Tibial artery (tissue), 4 donors: Measurements from ENCODE around the gene DNAJC22.

Source experiments
- DNase-seq, 2 donors: peaks; one replicate each; pipeline ENCODE4 v3.0.0-alpha.2; 2019
- H3K27ac ChIP-seq, 2 donors: fragments of 200-600 bp; sonication (generic) in 1 of 2; 1 replicate in 1 of 2; 2 replicates in 1 of 2; pipeline ENCODE4 v1.5.1; 2018 to 2019; ENCODE audit warnings: mild to moderate bottlenecking in 1 of 2
- H3K27me3 ChIP-seq, 2 donors: fragments of 200-600 bp; sonication (generic) in 1 of 2; one replicate each; pipeline versions ENCODE4 v1.5.1 to v1.6.0; 2016 to 2019
- H3K36me3 ChIP-seq, 3 donors: fragments of 200-600 bp; sonication (generic) in 2 of 3; one replicate each; pipeline ENCODE4 v1.5.1; 2016 to 2019; ENCODE audit warnings: mild to moderate bottlenecking in 2 of 3
- H3K4me1 ChIP-seq, 4 donors: fragments of 200-600 bp; sonication (generic) in 2 of 4; 1 replicate in 3 of 4; 2 replicates in 1 of 4; pipeline ENCODE4 v1.5.1; 2016 to 2019
- H3K4me3 ChIP-seq, 2 donors: fragments of 200-600 bp; sonication (generic) in 1 of 2; 1 replicate in 1 of 2; 2 replicates in 1 of 2; pipeline ENCODE4 v1.5.1; 2018 to 2019; ENCODE audit warnings: mild to moderate bottlenecking in 2 of 2
- H3K9me3 ChIP-seq, 3 donors: fragments of 200-600 bp; sonication (generic) in 1 of 3; one replicate each; pipeline ENCODE4 v1.5.1; 2016 to 2019
- intact Hi-C: fragments of 100-400 bp; cut with DNase I; formaldehyde crosslinking; loops from one replicate; pipeline ENCODE4 v1.15.0; 2023; ENCODE audit warnings: low total_unique reads
- TF ChIP-seq, protein P1 (sequence below), 2 experiments: fragments of 200-600 bp in 1 of 2; fragments of 450-650 bp in 1 of 2; IDR thresholded peaks; one replicate each; pipeline ENCODE4 v1.5.1; 2017 to 2019; ENCODE audit warnings: antibody characterized with exemption in 2 of 2, mild to moderate bottlenecking in 1 of 2, moderate library complexity in 1 of 2

Gene DNAJC22

GRCh38 chr12:49389387-49389703 lies 42.7 kb downstream of the DNAJC22 start:
- Histone ChIP-seq H3K27ac (no peak overlapping the region), H3K4me1 (no peaks in the 10 kb centered on the region), H3K36me3 (no peaks in the 10 kb centered on the region), H3K9me3 (no peaks in the 10 kb centered on the region), H3K27me3 (no peaks in the 10 kb centered on the region), H3K4me3 (no peak overlapping the region)
- TF ChIP-seq, protein P1, sequence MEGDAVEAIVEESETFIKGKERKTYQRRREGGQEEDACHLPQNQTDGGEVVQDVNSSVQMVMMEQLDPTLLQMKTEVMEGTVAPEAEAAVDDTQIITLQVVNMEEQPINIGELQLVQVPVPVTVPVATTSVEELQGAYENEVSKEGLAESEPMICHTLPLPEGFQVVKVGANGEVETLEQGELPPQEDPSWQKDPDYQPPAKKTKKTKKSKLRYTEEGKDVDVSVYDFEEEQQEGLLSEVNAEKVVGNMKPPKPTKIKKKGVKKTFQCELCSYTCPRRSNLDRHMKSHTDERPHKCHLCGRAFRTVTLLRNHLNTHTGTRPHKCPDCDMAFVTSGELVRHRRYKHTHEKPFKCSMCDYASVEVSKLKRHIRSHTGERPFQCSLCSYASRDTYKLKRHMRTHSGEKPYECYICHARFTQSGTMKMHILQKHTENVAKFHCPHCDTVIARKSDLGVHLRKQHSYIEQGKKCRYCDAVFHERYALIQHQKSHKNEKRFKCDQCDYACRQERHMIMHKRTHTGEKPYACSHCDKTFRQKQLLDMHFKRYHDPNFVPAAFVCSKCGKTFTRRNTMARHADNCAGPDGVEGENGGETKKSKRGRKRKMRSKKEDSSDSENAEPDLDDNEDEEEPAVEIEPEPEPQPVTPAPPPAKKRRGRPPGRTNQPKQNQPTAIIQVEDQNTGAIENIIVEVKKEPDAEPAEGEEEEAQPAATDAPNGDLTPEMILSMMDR (IDR thresholded peaks at IDR 0.05), result no peak
- no peak for DNase-seq
- intact Hi-C loops, result no loop called here

- Histone ChIP-seq H3K9me3 (no peaks in the 10 kb centered on the region), H3K36me3 (no peaks in the 10 kb centered on the region), H3K4me1 (no peaks in the 10 kb centered on the region), H3K4me3 (no peak overlapping the region), H3K27me3 (no peaks in the 10 kb centered on the region), H3K27ac (no peak overlapping the region)
- intact Hi-C loops, result no loop called here
- no peak for DNase-seq
- TF ChIP-seq, protein P1 (IDR thresholded peaks at IDR 0.05), result no peak
Measured at GRCh38 chr12:49397000-49397399, 50.3 kb downstream of the DNAJC22 start.

DNA sequence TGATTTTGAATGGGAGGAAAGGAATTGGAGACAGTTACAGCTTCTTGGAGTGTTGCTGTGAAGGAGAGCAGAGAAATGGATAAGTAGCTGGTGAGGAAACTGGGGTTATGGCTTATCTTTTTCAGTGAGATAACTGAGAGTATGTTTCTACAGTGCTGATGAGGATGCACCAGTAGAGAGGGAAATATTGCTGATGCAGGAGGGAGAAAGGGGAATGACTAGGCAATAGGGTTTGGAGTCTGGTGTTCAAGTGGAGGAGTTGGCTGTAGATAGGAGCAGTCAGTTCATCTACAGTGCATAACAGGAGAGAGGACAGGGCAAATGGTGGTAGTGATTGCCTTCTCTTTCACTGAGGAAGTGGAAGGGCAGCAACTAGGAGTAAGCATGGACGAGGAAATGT lies 53.6 kb downstream of the DNAJC22 start:
- intact Hi-C loops, result no loop called here
- Histone ChIP-seq H3K4me1 (no peaks in the 10 kb centered on the region), H3K9me3 (no peaks in the 10 kb centered on the region), H3K27ac (no peak overlapping the region), H3K36me3 (no peaks in the 10 kb centered on the region), H3K4me3 (no peak overlapping the region), H3K27me3 (no peaks in the 10 kb centered on the region)
- no peak for DNase-seq
- TF ChIP-seq, protein P1 (IDR thresholded peaks at IDR 0.05), result no peak
